HG03095 (cell line): ENCODE data around the gene APOB.

Experiments
- ATAC-seq: cut with Tn5 transposase; IDR thresholded peaks from one replicate; pipeline ENCODE4 v1.9.1; 2021; ENCODE audit warnings: moderate library complexity; ENCODE audit not compliant: unreplicated experiment

The APOB gene

GRCh38 chr2:21020031-21020667, 23.7 kb downstream of the APOB start:
- no peak for ATAC-seq

DNA sequence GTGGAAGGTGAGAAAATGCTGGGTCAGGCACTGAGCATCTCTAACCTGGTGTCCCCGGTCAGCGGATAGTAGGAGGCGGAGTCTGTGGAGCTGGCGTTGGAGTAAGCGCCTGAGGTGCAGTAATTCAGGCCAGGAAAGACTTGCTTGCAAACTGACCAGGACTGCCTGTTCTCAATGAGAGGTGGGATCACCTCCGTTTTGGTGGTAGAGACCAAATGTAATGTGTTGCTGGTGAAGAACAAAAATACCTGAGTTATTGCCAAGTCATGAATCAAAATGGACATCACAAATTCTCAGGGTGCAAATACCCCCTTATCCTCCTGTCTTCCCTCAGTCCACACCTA, 24.2 kb downstream of the APOB start:
- no peak for ATAC-seq

GRCh38 chr2:21019000-21019677, 24.7 kb downstream of the APOB start:
- ATAC-seq, result no peak

- no peak for ATAC-seq
Observed at GRCh38 chr2:21018290-21018689, 25.6 kb downstream of the APOB start.

GRCh38 chr2:21017748-21018276, 26.1 kb downstream of the APOB start:
- ATAC-seq, result no peak

DNA sequence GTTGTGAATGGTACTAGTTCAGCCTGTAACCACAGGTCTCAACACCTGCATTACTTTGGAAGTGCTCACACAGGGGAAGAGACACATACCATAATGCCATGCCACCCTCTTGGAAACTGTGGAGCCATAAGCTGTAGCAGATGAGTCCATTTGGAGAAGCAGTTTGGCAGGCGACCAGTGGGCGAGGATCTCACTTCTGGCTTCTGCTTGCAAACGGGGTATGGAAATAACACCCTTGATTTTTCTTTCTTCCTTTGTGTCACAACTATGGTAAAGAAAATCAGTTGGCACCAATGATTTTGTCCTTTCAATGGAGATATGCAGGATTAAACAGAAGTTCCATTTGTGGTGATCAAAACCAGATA, 28.6 kb downstream of the APOB start:
- no peak for ATAC-seq

DNA sequence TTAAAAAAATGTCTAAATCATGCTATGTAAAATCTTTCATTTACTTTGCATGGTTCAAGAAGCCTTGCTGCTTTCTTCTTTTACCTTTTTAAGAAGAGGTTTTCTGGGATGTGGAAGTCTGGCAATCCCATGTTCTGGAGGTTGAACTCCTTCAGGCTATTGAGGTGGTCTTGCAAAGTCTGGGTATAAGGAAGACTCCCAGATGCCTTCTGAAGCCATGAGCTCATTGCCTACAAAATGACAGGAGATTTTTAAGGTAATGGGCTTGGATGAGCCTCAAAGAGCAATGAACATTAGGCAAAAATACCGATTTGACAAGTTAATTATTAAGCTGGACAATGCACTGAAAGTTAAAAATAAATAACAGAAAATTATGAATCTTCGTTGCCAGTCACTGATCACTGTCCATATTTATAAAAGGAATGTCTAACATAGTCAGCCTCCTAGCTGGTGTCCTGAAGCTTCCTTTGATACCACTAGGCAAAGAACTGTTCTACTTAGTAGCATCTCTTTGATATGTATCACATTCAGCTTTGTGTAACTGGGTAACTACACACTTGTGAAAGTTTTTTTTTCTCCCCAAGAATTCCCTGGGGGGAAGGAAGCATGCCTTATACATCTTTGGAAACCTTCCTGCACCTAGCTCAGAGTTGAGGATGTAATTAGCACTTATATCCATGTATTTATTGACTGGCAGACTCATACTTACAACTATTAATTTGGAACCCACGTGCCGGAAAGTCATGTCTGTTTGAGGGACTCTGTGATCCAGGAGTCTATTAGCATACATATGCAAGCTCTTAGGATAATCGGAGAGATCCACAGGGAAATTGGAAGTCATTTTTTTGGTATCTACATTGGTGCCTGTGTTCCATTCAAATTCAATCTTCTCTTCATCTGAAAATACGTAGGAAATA, 29.3 kb downstream of the APOB start:
- ATAC-seq, result no peak

DNA sequence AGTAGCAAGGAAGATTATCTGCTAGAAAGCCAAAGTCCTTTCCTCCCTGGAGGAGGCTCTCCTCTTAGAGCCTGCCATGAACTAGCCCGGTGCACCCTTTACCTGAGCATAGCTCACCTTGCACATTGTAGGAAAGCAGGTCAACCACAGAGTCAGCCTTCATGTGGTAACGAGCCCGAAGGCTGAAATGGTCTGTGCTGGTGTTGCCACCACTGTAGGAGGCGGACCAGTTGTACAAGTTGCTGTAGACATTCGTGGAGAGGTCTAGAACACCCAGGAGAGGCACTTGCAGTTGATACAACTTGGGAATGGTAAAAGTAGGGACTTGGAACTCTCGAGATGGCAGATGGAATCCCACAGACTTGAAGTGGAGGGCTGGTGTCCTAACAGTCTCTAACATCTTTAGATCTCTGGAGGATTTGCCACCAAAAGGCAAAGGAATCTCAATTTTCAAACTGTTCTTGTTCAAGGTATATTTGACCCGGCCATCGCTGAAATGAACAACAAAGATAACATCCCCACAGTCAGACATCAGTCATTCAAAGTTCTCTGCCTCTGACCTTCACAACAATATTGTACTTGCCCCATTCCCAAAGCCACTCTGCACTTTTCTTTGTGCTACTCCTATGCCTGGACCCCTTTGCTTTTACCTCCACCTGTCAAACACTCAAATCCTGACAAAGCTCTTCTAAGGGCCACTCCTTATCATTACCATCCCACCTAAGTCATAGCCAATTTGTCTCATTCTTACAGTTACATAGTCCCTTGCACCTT, 30.6 kb downstream of the APOB start:
- ATAC-seq, result no peak

- ATAC-seq, result no peak
Observed at GRCh38 chr2:21012557-21012937, 31.3 kb downstream of the APOB start.

- ATAC-seq, result no peak
Observed at GRCh38 chr2:21011876-21012556, 31.9 kb downstream of the APOB start.

- ATAC-seq, result no peak
Observed at GRCh38 chr2:21011453-21011852, 32.4 kb downstream of the APOB start.

DNA sequence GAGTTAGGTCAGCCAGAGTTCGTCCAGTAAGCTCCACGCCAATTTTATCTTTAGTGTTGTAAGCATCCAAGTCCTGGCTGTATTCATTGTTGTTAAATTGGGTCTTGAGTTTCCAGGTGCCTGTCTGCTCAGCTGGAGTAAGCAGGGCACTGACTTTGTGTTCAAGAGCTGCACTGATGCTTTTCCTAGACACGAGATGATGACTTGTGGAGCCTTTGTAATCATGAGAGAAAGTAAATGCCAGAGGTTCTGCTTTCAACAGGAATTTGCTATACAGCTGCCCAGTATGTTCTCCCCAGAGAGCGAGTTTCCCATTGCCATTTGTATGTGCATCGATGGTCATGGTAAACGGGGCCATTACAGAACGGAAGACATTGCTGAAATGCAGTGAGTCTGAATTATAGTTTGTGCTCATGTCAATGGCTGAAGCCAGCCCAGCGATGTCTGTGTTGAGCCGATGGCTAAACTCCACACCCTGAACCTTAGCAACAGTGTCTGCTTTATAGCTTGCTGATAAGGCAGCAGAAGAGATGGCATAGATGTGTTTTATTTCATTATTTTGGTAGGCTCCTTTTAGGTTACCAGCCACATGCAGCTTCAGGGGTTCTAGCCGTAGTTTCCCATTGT, 32.9 kb downstream of the APOB start:
- ATAC-seq, result no peak

GRCh38 chr2:21009662-21010225, 34.1 kb downstream of the APOB start:
- no peak for ATAC-seq

DNA sequence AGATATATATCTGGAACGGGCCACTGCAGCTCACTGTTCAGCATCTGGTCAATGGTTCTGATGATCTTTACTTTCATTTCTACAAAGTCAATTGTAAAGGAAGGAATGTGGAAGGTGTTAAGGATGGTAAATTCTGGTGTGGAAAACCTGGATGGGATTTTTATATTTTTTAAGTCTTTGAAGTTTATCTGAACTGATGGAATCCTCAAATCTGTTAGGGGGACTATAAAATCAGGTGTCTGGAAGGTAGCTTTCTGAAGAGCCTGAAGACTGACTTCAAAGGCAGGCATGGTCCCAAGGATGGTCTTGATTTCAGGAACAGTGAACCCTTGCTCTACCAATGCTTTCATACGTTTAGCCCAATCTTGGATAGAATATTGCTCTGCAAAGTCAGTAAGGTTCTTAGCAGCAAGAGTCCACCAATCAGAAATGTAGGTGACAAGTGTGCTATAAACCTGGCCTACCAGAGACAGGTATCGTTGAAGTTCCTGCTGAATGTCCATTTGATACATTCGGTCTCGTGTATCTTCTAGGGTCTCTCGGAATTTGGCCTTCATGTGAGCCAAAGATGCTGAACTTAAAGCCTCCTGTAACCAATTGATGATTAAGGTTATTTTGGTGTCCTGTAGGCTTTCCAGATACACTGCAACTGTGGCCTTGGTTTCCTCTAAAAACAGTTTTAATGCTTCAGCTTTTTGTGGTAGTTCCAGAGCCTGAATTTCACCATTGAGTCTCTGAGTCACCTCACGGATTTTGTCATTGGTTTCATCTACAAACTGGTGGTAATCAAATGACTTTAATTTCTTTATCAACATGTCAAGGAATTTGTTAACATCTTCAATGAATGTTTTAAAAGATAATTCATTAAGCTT, 34.8 kb downstream of the APOB start:
- ATAC-seq, result no peak

DNA sequence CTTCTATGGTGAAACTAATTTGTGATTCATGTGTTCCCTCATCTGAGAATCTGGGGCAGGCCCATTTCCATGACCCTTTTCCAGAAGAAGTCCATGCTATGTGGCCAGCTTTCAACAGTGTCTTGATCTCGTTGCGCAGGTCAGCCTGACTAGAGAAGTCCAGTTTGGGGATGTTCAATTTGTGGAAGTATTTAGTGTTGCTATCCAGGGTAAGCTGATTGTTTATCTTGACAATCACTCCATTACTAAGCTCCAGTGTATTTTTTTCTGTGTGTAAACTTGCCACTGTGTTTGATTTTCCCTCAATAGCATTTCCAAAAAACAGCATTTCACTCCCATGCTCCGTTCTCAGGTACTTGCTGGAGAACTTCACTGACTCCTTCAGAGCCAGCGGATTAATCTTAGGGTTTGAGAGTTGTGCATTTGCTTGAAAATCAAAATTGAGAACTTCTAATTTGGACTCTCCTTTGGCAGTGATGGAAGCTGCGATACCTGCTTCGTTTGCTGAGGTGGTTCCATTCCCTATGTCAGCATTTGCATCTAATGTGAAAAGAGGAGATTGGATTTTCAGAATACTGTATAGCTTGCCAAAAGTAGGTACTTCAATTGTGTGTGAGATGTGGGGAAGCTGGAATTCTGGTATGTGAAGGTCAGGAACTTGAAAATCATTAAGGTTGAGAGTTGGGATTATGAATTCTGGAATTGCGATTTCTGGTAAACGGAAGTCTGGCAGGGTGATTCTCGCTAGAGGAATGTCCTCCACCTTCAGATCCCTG, 35.7 kb downstream of the APOB start:
- ATAC-seq, result no peak

GRCh38 chr2:21007129-21008013, 36.5 kb downstream of the APOB start:
- ATAC-seq, result no peak
